K562 (cell line): ENCODE data around the gene ERICH6. TPM values are rescaled to one million over a fixed set of nuclear protein-coding genes. Genes with fewer than 3 reads are reported as not detected.

Source experiments
- GABPA ChIP-seq: fragments of 200-800 bp; sonication (Bioruptor generic); conservative IDR thresholded peaks from 2 replicates; pipeline ENCODE4 v1.6.1; 2016; ENCODE audit warnings: low read depth, missing genetic modification characterization, missing compliant biosample characterization
- HDAC1 ChIP-seq, 2 experiments: fragments of 450-650 bp; IDR thresholded peaks; 2 replicates each; pipeline ENCODE4 v1.6.1; 2016 to 2017; ENCODE audit warnings: inconsistent platforms in 1 of 2, mild to moderate bottlenecking in 1 of 2, moderate library complexity in 1 of 2
- MCM5 ChIP-seq: fragments of 450-650 bp; IDR thresholded peaks from 2 replicates; pipeline ENCODE4 v1.6.1; 2016; ENCODE audit warnings: low read depth
- MTA2 ChIP-seq: fragments of 450-650 bp; IDR thresholded peaks from 2 replicates; pipeline ENCODE4 v1.6.1; 2016; ENCODE audit warnings: low read depth
- MXI1 ChIP-seq: IDR thresholded peaks from 2 replicates; pipeline ENCODE4 v1.6.1; 2011; ENCODE audit warnings: low read depth, mild to moderate bottlenecking, improper control_type of control experiment, low read length
- NCOA6 ChIP-seq: fragments of 450-650 bp; IDR thresholded peaks from 2 replicates; pipeline ENCODE4 v1.6.1; 2017; ENCODE audit warnings: mild to moderate bottlenecking
- NFRKB ChIP-seq: fragments of 450-650 bp; IDR thresholded peaks from 2 replicates; pipeline ENCODE4 v1.6.1; 2016; ENCODE audit warnings: low read depth
- POLR2G ChIP-seq: fragments of 200-400 bp; formaldehyde crosslinking; IDR thresholded peaks from 2 replicates; pipeline ENCODE4 v1.6.1; 2017; ENCODE audit warnings: low read depth, mild to moderate bottlenecking, antibody characterized with exemption, low read length, moderate library complexity
- RFX7 ChIP-seq: fragments of 250-450 bp; sonication (Bioruptor Pico); IDR thresholded peaks from 2 replicates; pipeline ENCODE4 v1.5.1; 2021; ENCODE audit warnings: mild to moderate bottlenecking
- SMAD3 ChIP-seq: fragments of 450-650 bp; formaldehyde crosslinking; conservative IDR thresholded peaks from 2 replicates; pipeline ENCODE4 v1.4.0; 2020; ENCODE audit warnings: mild to moderate bottlenecking
- SMARCE1 ChIP-seq: fragments of 450-650 bp; IDR thresholded peaks from 2 replicates; pipeline ENCODE4 v1.7.1; 2016; ENCODE audit warnings: mild to moderate bottlenecking
- SMC3 ChIP-seq: conservative IDR thresholded peaks from 2 replicates; pipeline ENCODE4 v1.6.1; 2011; ENCODE audit warnings: low read depth, low read length, improper control_type of control experiment; ENCODE audit not compliant: insufficient read depth
- STAT5B ChIP-seq: fragments of 250-450 bp; sonication (Bioruptor Pico); IDR thresholded peaks from 2 replicates; pipeline ENCODE4 v1.8.0; 2021; ENCODE audit warnings: mild to moderate bottlenecking, inconsistent platforms
- ZBED1 ChIP-seq: IDR thresholded peaks from 2 replicates; pipeline ENCODE4 v1.6.1; 2014
- ZFX ChIP-seq: sonication (generic); formaldehyde crosslinking; IDR thresholded peaks from 2 replicates; pipeline ENCODE4 v1.8.0; 2022; ENCODE audit warnings: mild to moderate bottlenecking, missing genetic modification reagents, moderate library complexity
- ZSCAN32 ChIP-seq: fragments of 450-650 bp; formaldehyde crosslinking; IDR thresholded peaks from 2 replicates; pipeline ENCODE4 v1.4.0; 2020; ENCODE audit warnings: mild to moderate bottlenecking, moderate library complexity
- polyA plus RNA-seq, 8 experiments: library from polyadenylated mRNA; depleted of rRNA in 4 of 8; stranded (reverse) in 5 of 8; unstranded in 3 of 8; fragments of >200 nt; fragmentation: Nextera tagmentation in 2 of 8; fragmentation: Illumina TruSeq in 1 of 8; extraction: Ambion mirVana in 2 of 8; extraction: Trizol in 1 of 8; gene quantifications; 2 replicates each; pipeline versions ENCODE4 v1.2.1 to v1.2.3, GENCODE V29; 2011 to 2014; ENCODE audit warnings: inconsistent platforms in 1 of 8, missing spikeins in 1 of 8
- total RNA-seq, 7 experiments: library from RNA; depleted of rRNA in 6 of 7; stranded (reverse); fragments of >200 nt in 6 of 7; fragmentation: Illumina TruSeq in 2 of 7; extraction: Trizol in 2 of 7; gene quantifications; 2 replicates each; pipeline versions ENCODE4 v1.2.1 to v1.2.3, GENCODE V29; 2011 to 2021; ENCODE audit warnings: low replicate concordance in 1 of 7
- TF ChIP-seq, protein P1 (sequence below): fragments of 250-450 bp; sonication (Bioruptor Pico); IDR thresholded peaks from 2 replicates; pipeline ENCODE4 v1.8.0; 2021; ENCODE audit warnings: moderate library complexity, mild to moderate bottlenecking, inconsistent platforms
- TF ChIP-seq, protein P2 (sequence below): fragments of 200-800 bp; sonication (Bioruptor generic); IDR thresholded peaks from 2 replicates; pipeline ENCODE4 v1.6.1; 2016; ENCODE audit warnings: missing genetic modification characterization, missing compliant biosample characterization
- TF ChIP-seq, protein P3 (sequence below): fragments of 200-800 bp; sonication (Bioruptor generic); IDR thresholded peaks from 2 replicates; pipeline ENCODE4 v1.6.1; 2017; ENCODE audit warnings: missing genetic modification characterization, missing compliant biosample characterization
- TF ChIP-seq, protein P4 (sequence below): fragments of 250-450 bp; sonication (Bioruptor Pico); IDR thresholded peaks from 2 replicates; pipeline ENCODE4 v1.4.0; 2020; ENCODE audit warnings: borderline replicate concordance

The ERICH6 gene
- total and polyA plus RNA-seq, 9 of the 15 experiments (the other 6 are each of a cell fraction or from before 2014, with no cell fraction given), result not detected

DNA sequence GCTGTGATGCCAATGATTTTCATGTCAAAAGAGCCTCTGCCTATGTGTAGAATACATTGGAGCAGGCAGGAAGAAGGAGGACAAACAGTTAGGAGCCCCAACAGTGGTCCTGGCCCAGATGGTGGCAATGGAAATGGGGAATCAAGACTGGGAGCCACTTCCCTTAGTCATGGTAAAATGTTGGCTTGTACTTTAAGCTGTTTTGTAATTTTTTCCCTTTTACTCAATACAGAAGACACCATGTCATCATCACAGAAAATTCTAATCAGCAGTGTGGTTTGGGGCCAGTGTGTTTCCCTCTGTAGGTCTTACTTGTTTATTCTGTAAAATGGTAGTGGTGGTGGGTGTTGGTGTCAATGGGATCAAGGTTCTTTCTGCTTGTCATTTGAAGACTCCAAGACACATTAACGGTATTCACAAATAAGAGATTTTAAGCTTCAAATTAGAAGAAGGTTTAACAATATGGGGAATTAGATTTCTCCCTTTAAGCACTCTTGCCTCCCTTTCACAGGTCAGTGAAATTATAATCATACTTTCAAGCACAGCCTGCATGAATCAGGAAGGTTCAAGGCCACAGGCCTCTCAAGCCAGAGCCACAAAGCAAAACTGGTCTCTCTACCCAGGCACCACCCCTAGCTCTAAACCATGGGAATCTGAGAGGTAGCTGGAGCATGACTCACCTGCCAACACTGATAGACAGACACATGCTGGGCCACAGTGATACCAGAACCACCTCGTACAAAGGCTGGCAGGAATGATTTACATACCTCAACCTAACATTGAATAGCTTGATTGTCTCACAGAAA is 34.4 kb upstream of the ERICH6 start (continued):
- TF ChIP-seq, protein P1, sequence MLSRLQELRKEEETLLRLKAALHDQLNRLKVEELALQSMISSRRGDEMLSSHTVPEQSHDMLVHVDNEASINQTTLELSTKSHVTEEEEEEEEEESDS (CRISPR knock-in tag), result no peak
- TF ChIP-seq GABPA (tag) (no peak), ZBED1 (no peak), MTA2 (peak; percentile 84), HDAC1 (IDR thresholded peaks at IDR 0.05) (peak in 1 of 2 experiments; percentile 90; a peak in 2 of 4 replicates), MXI1 (no peak), SMAD3 (no peak), STAT5B (no peak), NCOA6 (no peak), MCM5 (no peak), SMARCE1 (peak; percentile 94), NFRKB (no peak), SMC3 (no peak), RFX7 (CRISPR knock-in tag) (no peak), ZSCAN32 (CRISPR knock-in tag) (no peak), POLR2G (no peak), ZFX (CRISPR knock-in tag) (peak; percentile 37; the same call in 1 of the 2 replicates)
- TF ChIP-seq, protein P2, sequence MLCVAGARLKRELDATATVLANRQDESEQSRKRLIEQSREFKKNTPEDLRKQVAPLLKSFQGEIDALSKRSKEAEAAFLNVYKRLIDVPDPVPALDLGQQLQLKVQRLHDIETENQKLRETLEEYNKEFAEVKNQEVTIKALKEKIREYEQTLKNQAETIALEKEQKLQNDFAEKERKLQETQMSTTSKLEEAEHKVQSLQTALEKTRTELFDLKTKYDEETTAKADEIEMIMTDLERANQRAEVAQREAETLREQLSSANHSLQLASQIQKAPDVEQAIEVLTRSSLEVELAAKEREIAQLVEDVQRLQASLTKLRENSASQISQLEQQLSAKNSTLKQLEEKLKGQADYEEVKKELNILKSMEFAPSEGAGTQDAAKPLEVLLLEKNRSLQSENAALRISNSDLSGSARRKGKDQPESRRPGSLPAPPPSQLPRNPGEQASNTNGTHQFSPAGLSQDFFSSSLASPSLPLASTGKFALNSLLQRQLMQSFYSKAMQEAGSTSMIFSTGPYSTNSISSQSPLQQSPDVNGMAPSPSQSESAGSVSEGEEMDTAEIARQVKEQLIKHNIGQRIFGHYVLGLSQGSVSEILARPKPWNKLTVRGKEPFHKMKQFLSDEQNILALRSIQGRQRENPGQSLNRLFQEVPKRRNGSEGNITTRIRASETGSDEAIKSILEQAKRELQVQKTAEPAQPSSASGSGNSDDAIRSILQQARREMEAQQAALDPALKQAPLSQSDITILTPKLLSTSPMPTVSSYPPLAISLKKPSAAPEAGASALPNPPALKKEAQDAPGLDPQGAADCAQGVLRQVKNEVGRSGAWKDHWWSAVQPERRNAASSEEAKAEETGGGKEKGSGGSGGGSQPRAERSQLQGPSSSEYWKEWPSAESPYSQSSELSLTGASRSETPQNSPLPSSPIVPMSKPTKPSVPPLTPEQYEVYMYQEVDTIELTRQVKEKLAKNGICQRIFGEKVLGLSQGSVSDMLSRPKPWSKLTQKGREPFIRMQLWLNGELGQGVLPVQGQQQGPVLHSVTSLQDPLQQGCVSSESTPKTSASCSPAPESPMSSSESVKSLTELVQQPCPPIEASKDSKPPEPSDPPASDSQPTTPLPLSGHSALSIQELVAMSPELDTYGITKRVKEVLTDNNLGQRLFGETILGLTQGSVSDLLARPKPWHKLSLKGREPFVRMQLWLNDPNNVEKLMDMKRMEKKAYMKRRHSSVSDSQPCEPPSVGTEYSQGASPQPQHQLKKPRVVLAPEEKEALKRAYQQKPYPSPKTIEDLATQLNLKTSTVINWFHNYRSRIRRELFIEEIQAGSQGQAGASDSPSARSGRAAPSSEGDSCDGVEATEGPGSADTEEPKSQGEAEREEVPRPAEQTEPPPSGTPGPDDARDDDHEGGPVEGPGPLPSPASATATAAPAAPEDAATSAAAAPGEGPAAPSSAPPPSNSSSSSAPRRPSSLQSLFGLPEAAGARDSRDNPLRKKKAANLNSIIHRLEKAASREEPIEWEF (CRISPR knock-in tag), result no peak
- TF ChIP-seq, protein P3, sequence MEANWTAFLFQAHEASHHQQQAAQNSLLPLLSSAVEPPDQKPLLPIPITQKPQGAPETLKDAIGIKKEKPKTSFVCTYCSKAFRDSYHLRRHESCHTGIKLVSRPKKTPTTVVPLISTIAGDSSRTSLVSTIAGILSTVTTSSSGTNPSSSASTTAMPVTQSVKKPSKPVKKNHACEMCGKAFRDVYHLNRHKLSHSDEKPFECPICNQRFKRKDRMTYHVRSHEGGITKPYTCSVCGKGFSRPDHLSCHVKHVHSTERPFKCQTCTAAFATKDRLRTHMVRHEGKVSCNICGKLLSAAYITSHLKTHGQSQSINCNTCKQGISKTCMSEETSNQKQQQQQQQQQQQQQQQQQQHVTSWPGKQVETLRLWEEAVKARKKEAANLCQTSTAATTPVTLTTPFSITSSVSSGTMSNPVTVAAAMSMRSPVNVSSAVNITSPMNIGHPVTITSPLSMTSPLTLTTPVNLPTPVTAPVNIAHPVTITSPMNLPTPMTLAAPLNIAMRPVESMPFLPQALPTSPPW (CRISPR knock-in tag), result no peak
- TF ChIP-seq, protein P4, sequence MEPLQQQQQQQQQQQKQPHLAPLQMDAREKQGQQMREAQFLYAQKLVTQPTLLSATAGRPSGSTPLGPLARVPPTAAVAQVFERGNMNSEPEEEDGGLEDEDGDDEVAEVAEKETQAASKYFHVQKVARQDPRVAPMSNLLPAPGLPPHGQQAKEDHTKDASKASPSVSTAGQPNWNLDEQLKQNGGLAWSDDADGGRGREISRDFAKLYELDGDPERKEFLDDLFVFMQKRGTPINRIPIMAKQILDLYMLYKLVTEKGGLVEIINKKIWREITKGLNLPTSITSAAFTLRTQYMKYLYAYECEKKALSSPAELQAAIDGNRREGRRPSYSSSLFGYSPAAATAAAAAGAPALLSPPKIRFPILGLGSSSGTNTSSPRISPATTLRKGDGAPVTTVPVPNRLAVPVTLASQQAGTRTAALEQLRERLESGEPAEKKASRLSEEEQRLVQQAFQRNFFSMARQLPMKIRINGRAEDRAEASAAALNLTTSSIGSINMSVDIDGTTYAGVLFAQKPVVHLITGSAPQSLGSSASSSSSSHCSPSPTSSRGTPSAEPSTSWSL (CRISPR knock-in tag), result no peak
